NB4 (cell line): ENCODE data around the gene GAPVD1.

Experiments
- POLR2A ChIP-seq: IDR thresholded peaks from 2 replicates; pipeline ENCODE4 v1.6.1; 2011; ENCODE audit warnings: mild to moderate bottlenecking; ENCODE audit not compliant: insufficient read length; ENCODE audit errors: extremely low read depth
- TF ChIP-seq, protein P1 (sequence below): IDR thresholded peaks from one replicate; pipeline ENCODE4 v1.5.1; 2012; ENCODE audit warnings: low read depth, low read length

- no peak for TF ChIP-seq POLR2A
- TF ChIP-seq, protein P1, sequence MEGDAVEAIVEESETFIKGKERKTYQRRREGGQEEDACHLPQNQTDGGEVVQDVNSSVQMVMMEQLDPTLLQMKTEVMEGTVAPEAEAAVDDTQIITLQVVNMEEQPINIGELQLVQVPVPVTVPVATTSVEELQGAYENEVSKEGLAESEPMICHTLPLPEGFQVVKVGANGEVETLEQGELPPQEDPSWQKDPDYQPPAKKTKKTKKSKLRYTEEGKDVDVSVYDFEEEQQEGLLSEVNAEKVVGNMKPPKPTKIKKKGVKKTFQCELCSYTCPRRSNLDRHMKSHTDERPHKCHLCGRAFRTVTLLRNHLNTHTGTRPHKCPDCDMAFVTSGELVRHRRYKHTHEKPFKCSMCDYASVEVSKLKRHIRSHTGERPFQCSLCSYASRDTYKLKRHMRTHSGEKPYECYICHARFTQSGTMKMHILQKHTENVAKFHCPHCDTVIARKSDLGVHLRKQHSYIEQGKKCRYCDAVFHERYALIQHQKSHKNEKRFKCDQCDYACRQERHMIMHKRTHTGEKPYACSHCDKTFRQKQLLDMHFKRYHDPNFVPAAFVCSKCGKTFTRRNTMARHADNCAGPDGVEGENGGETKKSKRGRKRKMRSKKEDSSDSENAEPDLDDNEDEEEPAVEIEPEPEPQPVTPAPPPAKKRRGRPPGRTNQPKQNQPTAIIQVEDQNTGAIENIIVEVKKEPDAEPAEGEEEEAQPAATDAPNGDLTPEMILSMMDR: no peak
These were observed 59.9 kb downstream of the GAPVD1 start for GRCh38 chr9:125321496-125321895.
